HG03103 (cell line): Measurements from ENCODE around the gene GDPD5.

Experiments
- ATAC-seq: cut with Tn5 transposase; IDR thresholded peaks from one replicate; pipeline ENCODE4 v1.9.1; 2021; ENCODE audit warnings: low read depth; ENCODE audit not compliant: unreplicated experiment

Gene GDPD5

DNA sequence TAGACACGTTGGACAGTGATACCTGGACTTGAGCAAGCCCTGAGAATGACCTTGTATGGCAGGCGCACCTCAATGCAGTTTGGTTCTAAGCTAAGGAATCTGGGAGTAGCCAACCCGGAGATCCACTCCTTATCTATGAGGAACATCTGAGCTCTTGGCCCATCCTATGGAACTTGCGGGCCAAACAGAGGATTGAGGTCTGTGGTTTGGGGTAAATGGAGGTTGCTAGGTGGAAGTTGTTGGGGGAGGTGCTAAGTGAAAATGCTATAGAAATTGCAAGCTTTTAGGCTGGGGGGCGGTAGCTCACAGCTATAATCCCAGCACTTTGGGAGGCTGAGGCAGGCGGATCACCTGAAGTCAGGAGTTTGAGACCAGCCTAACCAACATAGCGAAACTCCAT lies 8.9 kb downstream of the GDPD5 start:
- no peak for ATAC-seq

GRCh38 chr11:75516140-75516539 lies 9.6 kb downstream of the GDPD5 start:
- ATAC-seq = no peak

- no peak for ATAC-seq
Measured at GRCh38 chr11:75514596-75514995, 11.1 kb downstream of the GDPD5 start.

DNA sequence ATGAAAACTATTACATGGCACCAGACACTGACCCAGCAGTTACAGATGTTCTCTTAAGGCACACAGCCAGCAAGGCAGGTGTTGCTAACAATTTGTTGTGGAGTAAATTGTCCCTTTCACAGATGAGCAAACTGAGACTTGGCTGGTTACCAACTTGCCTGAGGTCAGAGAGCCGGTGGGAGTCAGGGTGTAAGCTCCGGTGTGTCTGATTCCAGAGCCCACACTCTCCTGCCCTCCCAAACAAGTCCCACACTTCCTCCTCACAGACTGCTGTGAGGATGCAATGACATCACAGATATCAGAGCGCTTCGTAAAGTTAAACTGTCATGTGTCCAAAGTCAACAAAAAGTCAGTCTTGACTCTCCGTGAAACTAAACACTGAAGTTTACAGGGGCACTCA lies 12.5 kb downstream of the GDPD5 start:
- no peak for ATAC-seq

- no peak for ATAC-seq
Measured at GRCh38 chr11:75510723-75511019, 15.1 kb downstream of the GDPD5 start.

GRCh38 chr11:75510004-75510722 lies 15.6 kb downstream of the GDPD5 start:
- no peak for ATAC-seq

DNA sequence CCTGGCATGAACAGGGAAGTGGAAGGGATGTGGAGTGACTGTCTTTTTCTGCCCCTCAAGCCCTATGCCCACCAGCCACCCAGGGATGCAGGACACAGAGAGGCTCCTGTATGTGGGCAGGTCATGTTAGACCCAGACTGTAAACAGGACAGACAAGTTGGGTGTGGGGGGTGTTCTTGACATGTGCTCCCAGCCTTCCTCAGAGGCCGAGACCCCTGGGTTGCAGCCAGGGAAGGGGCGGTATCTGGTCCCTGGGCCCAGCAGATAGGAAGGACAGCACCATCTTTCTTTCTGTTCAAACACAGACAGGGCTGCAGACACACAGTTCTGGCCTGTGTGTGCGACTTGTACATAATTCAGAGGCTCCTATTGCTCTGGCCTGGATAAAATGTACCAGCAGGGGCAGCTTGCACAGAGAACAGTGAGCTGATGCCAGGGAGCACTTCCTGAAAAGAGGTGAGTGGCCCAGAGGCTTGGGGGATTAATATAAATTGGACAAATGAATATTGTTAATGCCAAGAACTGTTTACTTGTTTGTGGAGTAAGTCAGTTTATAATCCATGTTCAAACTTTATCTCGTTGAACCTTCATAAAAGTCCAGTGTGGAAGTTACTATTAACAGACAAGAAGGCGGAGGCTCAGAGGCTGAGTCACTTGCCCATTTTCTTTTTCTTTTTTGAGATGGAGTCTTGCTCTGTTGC lies 16.6 kb downstream of the GDPD5 start:
- ATAC-seq = no peak

DNA sequence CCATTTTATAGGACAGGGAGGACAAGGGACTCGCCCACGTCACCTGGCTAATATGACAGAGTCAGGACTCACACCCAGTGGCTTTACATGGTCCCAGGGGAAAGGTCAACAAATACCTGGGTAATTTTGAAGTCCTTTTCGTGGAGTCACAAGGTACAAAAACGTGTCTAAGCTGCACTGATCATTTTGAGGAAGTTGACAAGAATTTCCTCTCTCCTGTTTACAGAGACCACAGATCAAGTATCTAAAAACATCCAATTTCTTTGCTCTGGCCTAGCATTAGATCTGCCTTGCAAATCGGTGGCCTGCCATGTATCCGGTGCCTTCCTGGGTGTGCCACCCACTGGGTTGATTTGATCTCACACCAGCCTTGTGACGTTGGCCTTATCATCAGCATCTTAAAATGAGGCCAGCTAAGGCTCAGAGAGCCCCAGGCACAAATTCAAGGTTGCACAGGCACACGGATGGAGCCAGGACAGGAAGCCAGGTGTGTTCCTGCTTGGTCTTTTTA lies 17.6 kb downstream of the GDPD5 start:
- no peak for ATAC-seq

- no peak for ATAC-seq
Measured at GRCh38 chr11:75507571-75507970, 18.2 kb downstream of the GDPD5 start.

DNA sequence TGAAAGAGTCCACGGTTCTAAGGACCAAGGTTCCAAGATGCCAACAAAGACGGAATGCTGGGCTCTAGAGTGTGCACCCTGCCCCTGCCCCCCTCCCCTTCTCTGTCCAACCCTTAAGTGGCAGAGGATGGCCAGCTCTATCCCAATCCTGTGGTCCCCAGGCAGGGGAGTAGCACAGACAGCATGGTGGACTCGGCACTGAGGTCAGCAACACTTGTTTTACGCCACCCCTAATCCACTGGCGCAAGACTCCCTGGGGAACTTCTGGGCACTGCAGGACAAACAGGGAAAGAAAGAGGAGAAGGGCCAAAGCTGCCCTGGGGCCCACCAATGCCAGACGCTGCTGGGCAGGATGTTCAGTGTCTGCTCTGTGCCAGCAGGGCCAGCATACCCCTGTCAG lies 18.9 kb downstream of the GDPD5 start:
- no peak for ATAC-seq

- no peak for ATAC-seq
Measured at GRCh38 chr11:75505916-75506692, 19.6 kb downstream of the GDPD5 start.

GRCh38 chr11:75504501-75504900 lies 21.2 kb downstream of the GDPD5 start:
- ATAC-seq = no peak

DNA sequence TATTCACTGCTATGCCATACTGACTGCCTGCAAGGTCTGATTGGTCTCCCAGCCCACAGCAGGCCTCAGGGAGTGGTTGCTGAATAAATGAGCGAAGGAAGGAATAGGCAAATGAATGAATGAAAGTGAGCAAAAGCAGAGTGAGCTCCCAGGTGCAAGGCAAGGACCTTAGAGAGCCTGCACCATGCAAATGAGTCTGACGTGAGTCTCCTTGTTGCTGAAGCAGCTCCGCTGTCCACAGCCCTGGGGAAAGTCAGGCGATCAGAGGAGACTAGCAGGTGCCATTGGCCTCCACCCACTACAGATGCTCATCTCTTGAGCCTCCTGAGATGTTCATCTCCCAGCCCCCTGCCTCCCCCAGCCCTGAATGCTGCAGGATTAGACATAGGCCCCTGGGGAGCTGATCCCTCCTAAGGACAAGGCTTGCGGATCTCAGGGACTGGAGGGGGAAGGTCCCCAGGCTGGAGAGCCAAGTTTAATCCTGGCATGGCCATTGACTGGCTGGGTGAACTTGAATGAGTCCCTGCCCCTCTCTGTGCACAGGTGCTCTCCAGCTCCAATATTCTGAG lies 22.1 kb downstream of the GDPD5 start:
- no peak for ATAC-seq

- ATAC-seq = no peak
Measured at GRCh38 chr11:75502138-75502537, 23.6 kb downstream of the GDPD5 start.

- ATAC-seq = no peak
Measured at GRCh38 chr11:75500742-75501141, 25.0 kb downstream of the GDPD5 start.

- ATAC-seq = no peak
Measured at GRCh38 chr11:75499423-75500190, 26.1 kb downstream of the GDPD5 start.

GRCh38 chr11:75498556-75499255 lies 27.0 kb downstream of the GDPD5 start:
- no peak for ATAC-seq

- no peak for ATAC-seq
Measured at GRCh38 chr11:75497788-75498409, 27.8 kb downstream of the GDPD5 start.

- ATAC-seq = no peak
Measured at GRCh38 chr11:75496305-75496752, 29.4 kb downstream of the GDPD5 start.
